Ectodermal cell (in vitro differentiated cells): Measurements from ENCODE around the gene B4GALNT3.
"Not testable (repeated sequence)": the region's sequence is repeated elsewhere in the genome, so short reads cannot be mapped to it uniquely, and the experiment has no call there.

Experiments used
- H3K27ac ChIP-seq: 2 replicates; pipeline ENCODE4 v1.7.0; 2013; ENCODE audit warnings: mild to moderate bottlenecking, low read depth, low read length; ENCODE audit not compliant: insufficient read depth, poor library complexity, severe bottlenecking
- H3K27me3 ChIP-seq: 2 replicates; pipeline ENCODE4 v1.7.0; 2013; ENCODE audit warnings: mild to moderate bottlenecking, low read length; ENCODE audit not compliant: insufficient read depth, control insufficient read depth, poor library complexity, severe bottlenecking
- H3K36me3 ChIP-seq: one replicate; pipeline ENCODE4 v1.7.0; 2013; ENCODE audit warnings: low read length; ENCODE audit not compliant: control insufficient read depth, insufficient read depth
- H3K4me1 ChIP-seq: one replicate; pipeline ENCODE4 v1.7.0; 2013; ENCODE audit warnings: low read length; ENCODE audit not compliant: control insufficient read depth, insufficient read depth
- H3K4me3 ChIP-seq: 2 replicates; pipeline ENCODE4 v1.7.0; 2013; ENCODE audit warnings: low read depth, low read length, control low read depth; ENCODE audit not compliant: insufficient read depth
- H3K9me3 ChIP-seq: 2 replicates; pipeline ENCODE4 v1.7.0; 2013; ENCODE audit warnings: mild to moderate bottlenecking, low read length, moderate library complexity; ENCODE audit not compliant: control insufficient read depth
- WGBS, 2 experiments: methylation state at CpG; one replicate each; pipeline ENCODE4 v1.1.7; 2013; ENCODE audit warnings: missing lambda C conversion rate in 2 of 2; 5-methylcytosine and 5-hydroxymethylcytosine counted together

The B4GALNT3 gene

DNA sequence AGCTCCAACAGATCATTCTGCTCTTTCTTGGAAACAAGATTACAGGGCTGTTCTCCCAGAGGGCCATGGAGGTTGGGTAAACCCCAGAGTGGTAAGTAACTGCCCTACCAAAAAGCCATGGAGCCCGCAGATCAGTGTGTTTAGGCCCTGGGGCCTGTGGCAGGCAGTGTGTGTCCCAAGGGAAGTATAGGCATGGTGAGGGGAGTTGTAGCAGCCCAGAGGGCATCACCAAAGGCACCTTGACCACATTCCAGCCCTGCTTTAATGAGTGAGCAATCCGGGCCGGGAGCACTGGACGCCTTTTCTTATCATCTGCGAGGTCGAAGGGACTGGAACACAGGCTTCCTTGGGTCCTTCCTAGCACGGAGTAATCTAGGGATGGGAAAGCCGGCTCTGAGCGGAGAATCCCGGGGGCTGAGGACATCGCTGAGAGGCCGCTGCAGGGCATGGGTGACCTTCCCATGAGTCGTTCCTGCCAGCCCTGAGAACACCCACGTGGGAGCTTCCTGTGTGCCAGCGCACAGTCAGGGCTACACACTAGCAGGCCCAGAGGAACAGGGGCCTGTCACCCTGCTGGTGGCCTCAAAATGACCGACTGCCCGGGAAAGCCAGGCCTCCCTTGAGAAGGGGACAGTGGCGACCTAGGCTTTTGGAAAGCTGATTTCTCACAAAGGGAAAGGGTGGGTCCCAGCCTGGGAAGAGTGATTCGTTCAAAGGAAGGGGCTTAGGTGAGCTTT lies 112.2 kb downstream of the B4GALNT3 start:
- peaks cover 8% of the 10 kb centered on the region for H3K27me3 ChIP-seq
- peaks cover 14% of the 10 kb centered on the region for H3K4me1 ChIP-seq
- H3K4me3 ChIP-seq = no peak overlapping the region
- H3K9me3 ChIP-seq = no peaks in the 10 kb centered on the region
- WGBS, 2 experiments = 84 to 86% methylated on average over 19 of the region's 19 CpGs
- H3K36me3 ChIP-seq = no peaks in the 10 kb centered on the region
- no peak overlapping the region for H3K27ac ChIP-seq

DNA sequence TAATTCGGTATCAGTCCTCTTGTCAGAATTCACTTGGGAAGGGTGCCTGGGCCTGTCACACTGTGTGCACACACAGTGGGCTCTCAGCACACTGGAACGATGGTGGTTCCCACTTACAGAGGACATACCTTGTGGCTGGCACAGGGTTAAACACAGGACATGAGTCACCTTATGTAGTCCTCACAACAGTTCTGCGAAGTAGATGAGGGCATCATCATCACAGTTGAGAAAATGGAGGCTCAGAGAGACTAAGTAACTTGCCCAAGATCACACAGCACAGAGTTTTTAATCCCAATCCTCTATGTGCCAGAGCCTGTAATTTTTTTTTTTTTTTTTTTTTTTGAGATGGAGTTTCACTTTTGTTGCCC lies 112.8 kb downstream of the B4GALNT3 start:
- Histone ChIP-seq H3K27me3 (peaks cover 8% of the 10 kb centered on the region), H3K4me1 (peaks cover 14% of the 10 kb centered on the region), H3K27ac (no peak overlapping the region), H3K9me3 (no peaks in the 10 kb centered on the region), H3K36me3 (no peaks in the 10 kb centered on the region), H3K4me3 (no peak overlapping the region)
- 93 to 94% methylated on average over 3 of the region's 3 CpGs for WGBS, 2 experiments

DNA sequence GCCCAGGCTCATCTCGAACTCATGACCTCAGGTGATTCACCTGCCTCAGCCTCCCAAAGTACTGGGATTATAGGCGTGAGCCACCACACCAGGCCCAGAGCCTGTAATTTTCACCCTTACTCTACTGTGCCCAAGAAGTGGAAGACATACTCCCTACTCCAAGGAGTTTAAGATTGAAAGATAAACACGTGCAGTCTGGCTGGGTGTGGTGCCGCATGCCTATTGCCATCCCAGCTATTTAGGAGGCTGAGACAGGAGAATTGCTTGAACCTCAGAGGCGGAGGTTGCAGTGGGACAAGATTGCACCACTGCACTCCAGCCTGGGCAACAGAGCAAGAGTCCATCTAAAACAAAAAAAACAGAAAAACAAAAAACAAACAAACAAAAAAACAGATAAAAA lies 113.5 kb downstream of the B4GALNT3 start:
- Histone ChIP-seq H3K4me3 (no peak overlapping the region), H3K4me1 (peaks cover 17% of the 10 kb centered on the region), H3K27ac (no peak overlapping the region), H3K9me3 (no peaks in the 10 kb centered on the region), H3K36me3 (no peaks in the 10 kb centered on the region), H3K27me3 (peaks cover 8% of the 10 kb centered on the region)
- 91 to 92% methylated on average over 5 of the region's 5 CpGs for WGBS, 2 experiments

DNA sequence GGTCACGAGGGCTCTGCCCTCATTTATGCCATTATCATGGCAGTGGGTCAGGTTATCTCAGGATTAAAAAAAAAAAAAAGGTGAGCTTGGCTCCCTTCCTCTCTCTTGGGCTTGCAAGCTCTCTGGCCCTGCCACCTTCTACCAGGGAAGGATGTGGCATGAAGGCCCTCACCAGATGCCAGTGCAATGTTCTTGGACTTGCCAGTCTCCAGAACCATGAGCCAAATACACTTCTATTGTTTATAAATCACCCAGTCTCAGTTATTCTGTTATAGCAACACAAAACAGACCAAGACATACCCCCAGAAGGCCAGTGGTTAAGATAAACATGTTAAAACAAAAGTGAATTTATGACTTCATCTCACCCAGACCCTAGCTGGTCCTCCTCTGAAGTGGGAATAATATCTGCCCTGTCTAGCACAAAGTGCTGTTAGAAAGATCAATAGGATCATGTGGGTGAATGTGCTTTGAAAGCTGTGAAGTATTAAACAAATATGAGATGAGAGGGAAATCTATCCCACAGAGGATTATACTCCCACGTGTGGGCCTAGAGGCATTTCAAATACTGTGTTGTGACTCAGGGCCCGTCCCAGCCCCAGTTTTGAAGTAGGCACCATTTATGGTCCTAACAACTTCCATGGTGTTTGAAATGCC lies 114.9 kb downstream of the B4GALNT3 start:
- Histone ChIP-seq H3K9me3 (no peaks in the 10 kb centered on the region), H3K4me1 (peaks cover 25% of the 10 kb centered on the region), H3K27me3 (no peaks in the 10 kb centered on the region), H3K27ac (no peak overlapping the region), H3K36me3 (no peaks in the 10 kb centered on the region), H3K4me3 (no peak overlapping the region)
- WGBS, 2 experiments = 92 to 97% methylated on average over 3 of the region's 3 CpGs

DNA sequence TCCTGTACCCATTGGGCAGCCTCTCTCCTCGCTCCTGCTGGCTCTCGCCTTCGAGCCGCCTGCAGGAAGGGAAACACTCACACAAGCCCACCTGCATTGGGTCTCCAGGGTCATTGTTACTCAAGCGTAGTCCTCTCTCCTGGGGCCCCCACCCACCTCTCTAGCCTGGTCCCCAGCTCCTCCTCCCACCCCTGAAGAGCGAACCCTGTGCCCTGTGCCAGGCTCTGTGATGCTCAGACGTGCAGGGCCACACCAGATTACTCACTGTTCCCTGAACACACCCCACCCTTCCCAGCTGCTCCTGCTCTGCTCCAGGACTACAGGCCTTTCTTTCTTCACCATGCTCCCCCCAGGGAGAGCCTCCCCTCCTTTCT lies 115.4 kb downstream of the B4GALNT3 start:
- no peaks in the 10 kb centered on the region for H3K36me3 ChIP-seq
- peaks cover 29% of the 10 kb centered on the region for H3K4me1 ChIP-seq
- H3K27ac ChIP-seq = no peak overlapping the region
- no peaks in the 10 kb centered on the region for H3K9me3 ChIP-seq
- H3K27me3 ChIP-seq = no peaks in the 10 kb centered on the region
- no peak overlapping the region for H3K4me3 ChIP-seq
- WGBS, 2 experiments = 94% methylated on average over 7 of the region's 7 CpGs

DNA sequence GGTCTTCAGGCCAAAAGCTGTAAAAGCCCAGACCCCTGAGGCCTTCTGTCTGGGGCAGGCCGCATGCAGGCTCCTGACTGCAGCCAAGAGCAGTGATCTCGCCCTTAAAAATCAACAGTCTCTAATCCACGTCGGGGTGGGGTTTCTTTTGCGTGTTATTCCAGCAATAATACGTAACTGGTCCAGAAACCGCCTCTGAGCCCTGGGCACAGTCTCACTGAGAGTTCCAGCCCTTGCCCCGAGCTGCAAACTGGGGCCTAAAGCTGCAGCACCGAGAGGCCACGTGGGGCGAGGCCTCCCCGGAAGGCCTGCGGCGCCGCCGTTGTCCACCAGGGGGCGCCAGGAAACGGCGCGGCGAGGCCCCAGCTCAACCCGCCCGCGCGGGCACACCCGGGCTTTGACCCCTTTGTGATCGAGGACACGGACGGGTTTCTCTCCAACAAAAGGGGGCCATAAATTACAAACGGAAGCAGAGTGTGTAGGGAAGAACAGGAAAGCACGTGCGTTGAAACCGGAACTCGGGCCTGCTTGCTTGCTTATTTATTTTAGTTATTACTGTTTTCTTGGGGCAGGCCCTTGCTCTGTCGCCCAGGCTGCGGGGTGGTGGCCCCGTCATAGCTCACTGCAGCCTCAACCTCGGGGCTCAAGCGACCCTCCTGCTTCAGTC lies 116.3 kb downstream of the B4GALNT3 start:
- H3K27me3 ChIP-seq = no peaks in the 10 kb centered on the region
- H3K27ac ChIP-seq = no peak overlapping the region
- WGBS, 2 experiments = 22 to 24% methylated on average over 39 of the region's 39 CpGs
- H3K36me3 ChIP-seq = no peaks in the 10 kb centered on the region
- H3K4me3 ChIP-seq = no peak overlapping the region
- no peaks in the 10 kb centered on the region for H3K9me3 ChIP-seq
- H3K4me1 ChIP-seq = peaks cover 24% of the 10 kb centered on the region

DNA sequence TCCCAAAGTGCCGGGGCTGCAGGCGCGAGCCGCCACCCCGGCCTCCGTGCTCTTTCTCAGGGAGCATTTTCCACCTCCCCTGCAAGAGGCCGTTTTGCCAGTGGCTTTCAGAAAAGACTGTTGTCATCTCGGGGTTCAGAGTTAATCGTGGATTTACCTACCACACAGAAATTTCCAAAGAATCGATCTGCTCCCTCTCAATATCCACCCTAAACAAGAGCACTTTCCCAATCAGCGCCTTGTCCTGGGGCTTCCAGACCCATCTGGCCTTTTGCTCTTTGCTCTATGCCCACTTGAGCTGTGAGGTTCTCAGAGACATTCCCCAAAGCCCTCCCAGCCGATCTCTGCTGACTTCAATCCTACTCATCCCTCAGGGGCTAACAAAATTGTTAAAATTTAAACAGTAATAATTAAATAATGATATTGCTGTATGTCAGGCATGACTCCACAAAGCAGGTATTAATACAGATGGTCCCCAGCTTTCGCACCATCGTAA lies 116.9 kb downstream of the B4GALNT3 start:
- Histone ChIP-seq H3K36me3 (no peaks in the 10 kb centered on the region), H3K9me3 (no peaks in the 10 kb centered on the region), H3K4me3 (no peak overlapping the region), H3K4me1 (peaks cover 24% of the 10 kb centered on the region), H3K27ac (no peak overlapping the region), H3K27me3 (no peaks in the 10 kb centered on the region)
- 95% methylated on average over 14 of the region's 14 CpGs for WGBS, 2 experiments

DNA sequence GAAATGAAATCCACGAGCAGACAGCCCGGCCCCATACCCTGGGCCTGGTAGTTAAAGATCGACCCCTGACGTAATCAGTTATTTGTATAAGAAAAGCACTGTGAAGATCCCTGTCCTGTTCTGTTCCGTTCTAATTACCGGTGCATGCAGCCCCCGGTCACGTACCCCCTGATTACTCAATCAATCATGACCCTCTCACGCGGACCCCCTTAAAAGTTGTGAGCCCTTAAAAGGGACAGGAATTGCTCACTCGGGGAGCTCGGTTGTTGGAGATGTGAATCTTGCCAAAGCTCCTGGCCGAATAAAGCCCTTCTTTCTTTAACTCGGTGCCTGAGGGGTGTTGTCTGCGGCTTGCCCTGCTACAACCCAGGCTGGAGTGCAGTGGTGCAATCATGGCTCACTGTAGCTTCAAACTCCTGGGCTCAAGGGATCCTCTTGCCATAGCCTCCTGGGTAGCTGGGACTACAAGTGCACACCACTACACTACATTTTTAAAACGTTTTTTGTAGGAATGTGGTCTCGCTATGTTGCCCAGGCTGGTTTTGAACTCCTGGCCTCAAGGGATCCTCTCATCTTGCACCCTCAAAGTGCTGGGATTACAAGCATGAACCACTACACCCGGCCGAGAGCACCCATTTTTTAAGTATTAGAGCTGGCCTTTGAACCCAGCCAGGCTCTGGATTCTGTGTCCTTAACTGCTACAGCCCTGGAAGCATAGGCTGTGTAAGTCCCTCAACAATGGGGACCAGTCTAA lies 118.4 kb downstream of the B4GALNT3 start:
- not testable (repeated sequence) for H3K4me3 ChIP-seq, H3K36me3 ChIP-seq, H3K27me3 ChIP-seq, H3K27ac ChIP-seq, H3K9me3 ChIP-seq
- H3K4me1 ChIP-seq = peaks cover 23% of the 10 kb centered on the region
- 74 to 78% methylated on average over 18 to 19 of the region's 19 CpGs for WGBS, 2 experiments

DNA sequence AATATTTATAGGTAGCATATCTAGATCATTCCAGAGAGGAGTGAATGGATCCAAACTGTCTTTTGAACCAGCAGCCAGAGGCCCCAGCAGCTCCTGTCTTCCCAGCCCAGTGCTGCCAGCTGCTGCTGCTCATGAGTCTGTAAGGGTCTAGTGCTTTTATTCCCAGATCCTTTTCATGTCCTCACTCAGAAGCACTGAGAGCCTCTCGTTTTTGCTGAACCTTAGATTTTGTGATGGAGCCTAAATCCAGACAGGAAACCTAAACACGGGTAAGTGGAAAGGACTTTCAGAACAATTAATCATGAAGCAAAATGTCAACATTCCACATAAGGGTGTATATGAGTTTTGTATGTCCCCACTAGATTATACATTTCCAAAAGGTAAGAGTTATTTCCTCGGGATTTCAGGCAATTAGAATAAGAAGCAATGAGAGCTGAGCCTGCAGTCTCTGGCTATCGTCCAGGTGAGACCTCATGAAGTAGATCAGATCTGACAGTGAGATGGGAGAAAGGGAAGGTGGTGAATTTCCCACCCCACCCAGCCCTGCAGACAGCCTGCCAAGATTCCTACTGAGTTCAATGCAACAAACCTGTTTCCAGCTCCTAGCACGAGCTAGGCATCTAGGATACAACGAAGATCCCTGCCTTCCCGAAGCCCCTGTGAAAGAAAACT lies 119.1 kb downstream of the B4GALNT3 start:
- H3K27ac ChIP-seq = no peak overlapping the region
- peaks cover 23% of the 10 kb centered on the region for H3K4me1 ChIP-seq

More for the DNA sequence above, 119.1 kb downstream of the B4GALNT3 start:
- no peak overlapping the region for H3K4me3 ChIP-seq
- no peaks in the 10 kb centered on the region for H3K36me3 ChIP-seq
- H3K9me3 ChIP-seq = no peaks in the 10 kb centered on the region
- H3K27me3 ChIP-seq = no peaks in the 10 kb centered on the region
- WGBS, 2 experiments = 63 to 65% methylated on average over 7 of the region's 7 CpGs
